Epidermal melanocyte (primary cell): ENCODE data around the gene SGCA.

Experiments
- DNase-seq: peaks from one replicate; pipeline ENCODE4 v3.0.0; 2011; ENCODE audit warnings: low spot score; ENCODE audit not compliant: insufficient read length

The SGCA gene

GRCh38 chr17:50192618-50193291, 26.9 kb downstream of the SGCA start:
- DNase-seq = no peak

- DNase-seq = no peak
These were observed 28.5 kb downstream of the SGCA start for GRCh38 chr17:50194140-50194933.

- DNase-seq = no peak
These were observed 29.4 kb downstream of the SGCA start for GRCh38 chr17:50194934-50195865.

GRCh38 chr17:50196036-50196435, 30.2 kb downstream of the SGCA start:
- no peak for DNase-seq

DNA sequence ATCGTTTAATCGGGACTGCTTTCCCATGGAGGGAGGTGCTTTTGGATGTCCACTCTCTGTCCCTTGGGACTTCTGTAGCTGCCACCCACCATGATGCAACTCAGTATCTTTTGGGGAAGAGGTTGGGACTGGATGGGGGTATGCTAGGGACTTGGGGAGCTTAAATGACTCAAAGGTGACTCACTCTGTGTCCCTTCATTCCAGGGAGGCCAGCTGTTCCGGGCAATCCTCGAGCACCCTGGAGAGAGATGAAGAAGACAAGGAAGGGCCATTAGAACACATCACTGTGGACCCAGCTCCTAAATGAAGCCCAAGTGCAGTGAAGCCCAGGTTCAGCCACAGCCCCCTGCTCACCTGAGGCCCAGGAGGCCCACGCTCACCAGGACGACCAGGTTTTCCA, 31.0 kb downstream of the SGCA start:
- no peak for DNase-seq

DNA sequence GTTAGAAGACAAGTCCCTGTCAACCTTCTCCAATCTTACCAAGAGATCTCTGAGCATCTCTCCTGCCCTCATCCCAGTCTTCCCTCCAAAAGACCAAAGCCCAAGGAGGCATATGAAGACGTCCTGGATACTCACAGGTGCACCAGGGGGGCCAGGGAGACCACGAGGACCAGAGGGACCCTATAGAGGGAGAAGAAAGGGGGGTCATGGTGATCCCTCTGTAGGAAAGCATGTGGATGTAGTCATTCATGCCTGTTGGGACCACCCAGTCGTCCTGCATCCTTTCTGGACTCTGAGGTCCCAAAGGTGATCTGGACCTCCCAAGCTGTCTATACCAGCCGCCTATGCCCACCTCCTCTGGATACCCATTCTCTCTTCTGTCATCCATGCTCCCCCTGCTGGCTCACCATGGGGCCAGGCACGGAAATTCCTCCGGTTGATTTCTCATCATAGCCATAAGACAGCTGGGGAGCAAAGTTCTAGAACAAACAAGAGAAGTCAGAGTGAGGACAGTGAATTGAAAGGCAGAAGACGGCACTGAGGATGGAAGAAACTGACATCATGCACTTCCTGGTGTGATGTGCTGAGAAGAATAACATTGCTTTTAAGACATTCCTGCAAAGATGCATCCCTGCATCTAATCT, 32.3 kb downstream of the SGCA start:
- DNase-seq = no peak

GRCh38 chr17:50199211-50199802, 33.5 kb downstream of the SGCA start:
- DNase-seq = no peak

- DNase-seq = peak; percentile 60
These were observed 34.1 kb downstream of the SGCA start for GRCh38 chr17:50199803-50200456.

GRCh38 chr17:50200457-50201275, 34.9 kb downstream of the SGCA start:
- peak; percentile 84 for DNase-seq

DNA sequence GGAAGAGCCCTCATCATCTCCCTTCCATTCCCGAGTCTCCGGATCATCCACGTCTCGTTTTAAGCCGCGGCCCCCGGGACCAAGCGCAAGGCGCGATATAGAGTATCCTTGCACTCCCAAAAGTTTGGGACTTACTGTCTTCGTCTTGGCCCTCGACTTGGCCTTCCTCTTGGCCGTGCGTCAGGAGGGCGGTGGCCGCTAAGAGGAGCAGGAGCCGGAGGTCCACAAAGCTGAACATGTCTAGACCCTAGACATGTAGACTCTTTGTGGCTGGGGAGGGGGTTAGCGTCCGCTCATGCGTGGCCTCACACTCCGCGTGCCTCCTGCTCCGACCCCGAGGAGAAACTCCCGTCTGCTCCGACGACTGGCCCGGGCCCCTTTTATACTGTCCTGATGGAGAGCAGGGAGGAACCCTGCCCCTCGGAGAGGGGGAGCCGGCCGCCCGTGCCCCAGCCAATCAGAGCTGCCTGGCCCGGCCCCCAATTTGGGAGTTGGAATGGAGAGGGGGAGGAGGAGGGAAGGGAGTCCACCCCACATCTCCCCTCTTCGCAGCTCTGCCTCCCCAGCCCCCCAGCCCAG, 35.6 kb downstream of the SGCA start, which contains the start of gene COL1A1:
Gene COL1A1, minus strand, starts transcription at position 356 of the 579 bp plus-strand sequence. Its CDS starts 118 bp downstream, at position 238.
- peak; percentile 71 for DNase-seq

DNA sequence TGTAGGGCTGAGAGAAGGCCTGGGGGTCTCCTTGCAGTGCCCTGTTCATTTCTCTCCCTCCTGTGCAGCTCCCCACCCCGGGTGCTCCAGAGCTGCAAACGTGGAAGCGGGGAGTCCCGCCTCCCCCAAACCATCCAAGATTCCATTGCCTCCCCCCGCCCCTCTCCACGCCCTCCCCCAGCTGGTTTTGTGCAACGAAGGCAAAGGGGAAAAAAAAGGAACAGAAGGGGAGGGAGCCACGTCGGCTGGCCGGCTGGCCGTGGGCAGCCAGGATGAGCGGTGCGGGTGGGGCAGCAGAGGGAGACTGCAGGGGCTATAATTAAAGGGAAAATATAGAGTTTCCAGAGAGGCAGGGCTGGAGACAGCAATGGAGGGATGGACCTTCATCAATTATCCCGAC, 37.3 kb downstream of the SGCA start:
- DNase-seq = no peak

GRCh38 chr17:50203604-50204345, 38.0 kb downstream of the SGCA start:
- no peak for DNase-seq

GRCh38 chr17:50204431-50204830, 38.6 kb downstream of the SGCA start:
- no peak for DNase-seq

DNA sequence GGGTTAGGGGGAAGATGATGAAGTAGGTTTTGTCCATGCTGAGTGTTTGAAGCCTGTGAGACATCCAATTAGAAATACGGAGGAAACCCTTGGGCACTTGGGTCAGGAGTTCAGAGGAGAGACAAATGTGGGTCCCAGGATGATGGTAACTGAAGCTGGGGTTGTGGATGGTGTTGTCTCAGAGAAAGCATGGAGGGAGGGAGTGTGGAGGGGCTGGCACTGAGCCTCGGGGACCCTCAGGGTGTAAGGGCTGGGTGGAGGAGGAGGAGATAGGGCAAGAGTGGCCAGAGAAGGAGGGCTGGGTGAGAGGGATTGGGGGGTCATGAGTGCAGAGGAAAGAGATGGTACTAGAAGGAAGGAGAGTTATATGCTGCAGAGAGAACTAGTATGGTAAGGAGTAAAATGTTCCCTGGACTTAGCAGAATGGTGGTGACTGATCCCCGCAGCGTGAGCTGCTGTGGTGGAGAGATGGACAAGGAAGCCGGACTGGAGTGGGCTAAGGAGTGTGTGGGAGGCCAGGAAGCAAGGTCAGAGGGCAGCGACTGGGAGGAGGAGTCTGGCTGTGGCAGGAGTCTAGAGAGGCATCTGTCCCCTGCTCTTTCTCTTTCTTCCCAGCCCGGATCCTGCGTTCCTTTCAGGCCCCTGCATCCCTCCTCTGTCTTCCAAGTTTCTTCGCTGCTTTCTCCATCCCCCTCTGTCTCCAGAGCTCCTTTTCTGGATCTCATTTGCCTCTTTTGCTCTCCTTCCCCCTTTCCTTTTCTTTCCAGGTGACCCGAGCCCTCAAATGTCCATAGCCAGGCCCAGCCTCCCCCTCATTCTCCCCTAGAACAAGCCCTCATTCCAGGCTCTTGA, 39.5 kb downstream of the SGCA start:
- DNase-seq = no peak

DNA sequence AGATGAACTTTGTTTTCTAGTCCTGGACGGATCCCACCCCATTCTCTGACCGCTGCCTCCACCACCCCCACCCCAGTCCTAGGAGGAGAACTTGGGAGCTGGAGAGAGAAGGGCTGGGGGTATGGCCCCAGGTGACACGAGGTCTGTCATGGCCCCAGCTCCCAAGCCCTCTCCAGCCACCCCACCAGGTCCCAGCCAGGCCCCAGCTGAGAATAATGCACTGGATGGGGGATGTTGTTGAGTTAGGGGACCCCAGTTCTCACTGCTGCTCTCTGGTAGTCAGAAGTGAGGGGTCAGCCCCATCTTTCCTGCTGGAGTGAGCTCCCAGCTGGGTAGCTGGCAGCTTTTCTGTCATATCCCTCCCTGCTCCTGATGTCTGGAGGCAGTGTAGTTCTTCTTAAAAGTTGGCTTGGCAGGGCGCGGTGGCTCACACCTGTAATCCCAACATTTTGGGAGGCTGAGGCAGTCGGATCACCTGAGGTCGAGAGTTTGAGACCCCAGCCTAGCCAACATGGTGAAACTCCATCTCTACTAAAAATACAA, 40.2 kb downstream of the SGCA start:
- no peak for DNase-seq

GRCh38 chr17:50206604-50207293, 40.9 kb downstream of the SGCA start:
- no peak for DNase-seq

- no peak for DNase-seq
These were observed 41.5 kb downstream of the SGCA start for GRCh38 chr17:50207315-50207714.
